Measurements from ENCODE around the gene SBK3. TPM values are rescaled to one million over a fixed set of nuclear protein-coding genes. Genes with fewer than 3 reads are reported as not detected.

Gene SBK3
- total and polyA plus RNA-seq, 4 donors: 0.81 to 1.2 TPM; not detected in 2

- H3K4me1 ChIP-seq (ENCODE audit: control insufficient read depth in 5 of 5, insufficient read depth in 5 of 5, low read length in 5 of 5): peaks cover 0 to 15% (median 5%) of the 10 kb centered on the region in 5 donors
- TF ChIP-seq, protein P1, sequence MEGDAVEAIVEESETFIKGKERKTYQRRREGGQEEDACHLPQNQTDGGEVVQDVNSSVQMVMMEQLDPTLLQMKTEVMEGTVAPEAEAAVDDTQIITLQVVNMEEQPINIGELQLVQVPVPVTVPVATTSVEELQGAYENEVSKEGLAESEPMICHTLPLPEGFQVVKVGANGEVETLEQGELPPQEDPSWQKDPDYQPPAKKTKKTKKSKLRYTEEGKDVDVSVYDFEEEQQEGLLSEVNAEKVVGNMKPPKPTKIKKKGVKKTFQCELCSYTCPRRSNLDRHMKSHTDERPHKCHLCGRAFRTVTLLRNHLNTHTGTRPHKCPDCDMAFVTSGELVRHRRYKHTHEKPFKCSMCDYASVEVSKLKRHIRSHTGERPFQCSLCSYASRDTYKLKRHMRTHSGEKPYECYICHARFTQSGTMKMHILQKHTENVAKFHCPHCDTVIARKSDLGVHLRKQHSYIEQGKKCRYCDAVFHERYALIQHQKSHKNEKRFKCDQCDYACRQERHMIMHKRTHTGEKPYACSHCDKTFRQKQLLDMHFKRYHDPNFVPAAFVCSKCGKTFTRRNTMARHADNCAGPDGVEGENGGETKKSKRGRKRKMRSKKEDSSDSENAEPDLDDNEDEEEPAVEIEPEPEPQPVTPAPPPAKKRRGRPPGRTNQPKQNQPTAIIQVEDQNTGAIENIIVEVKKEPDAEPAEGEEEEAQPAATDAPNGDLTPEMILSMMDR (IDR thresholded peaks at IDR 0.05; ENCODE audit: control extremely low read depth, extremely low read depth): no peak
- peak overlapping the region; percentile 5 to 56 for H3K27ac ChIP-seq (ENCODE audit: low read depth in 1 of 2, low read length in 1 of 2)
- no peak overlapping the region for H3K4me3 ChIP-seq
- DNase-seq (no peak), ATAC-seq (ENCODE audit: insufficient read depth, low FRiP score) (no peak)
- peaks cover 0 to 3% (median 0%) of the 10 kb centered on the region in 3 donors for H3K27me3 ChIP-seq (ENCODE audit: control insufficient read depth in 3 of 3, insufficient read depth in 3 of 3, low read length in 2 of 3)
- H3K9me3 ChIP-seq (ENCODE audit: control insufficient read depth in 4 of 4, insufficient read depth in 3 of 4, low read length in 3 of 4): peaks cover 0 to 2% (median 0%) of the 10 kb centered on the region in 4 donors
- 48 to 64% methylated on average over 35 to 38 of the region's 38 CpGs for WGBS, 2 donors
- H3K9ac ChIP-seq (ENCODE audit: insufficient read depth in 1 of 2, low read length in 2 of 2): no peak overlapping the region
- no peaks in the 10 kb centered on the region for H3K36me3 ChIP-seq (ENCODE audit: control insufficient read depth in 4 of 4, insufficient read depth in 4 of 4, low read length in 4 of 4)
These were observed 51.6 kb downstream of the SBK3 start for GRCh38 chr19:55493645-55494171.

- H3K4me1 ChIP-seq (ENCODE audit: control insufficient read depth in 5 of 5, insufficient read depth in 5 of 5, low read length in 5 of 5): peaks cover 0 to 19% (median 5%) of the 10 kb centered on the region in 5 donors
- H3K27ac ChIP-seq (ENCODE audit: low read depth in 1 of 2, low read length in 1 of 2): peak overlapping the region; percentile 3 to 56
- WGBS, 2 donors: 51 to 60% methylated on average over 18 of the region's 18 CpGs
- ATAC-seq (ENCODE audit: insufficient read depth, low FRiP score): no peak
- TF ChIP-seq, protein P1 (IDR thresholded peaks at IDR 0.05; ENCODE audit: control extremely low read depth, extremely low read depth): no peak
- H3K4me3 ChIP-seq: no peak overlapping the region
- H3K36me3 ChIP-seq (ENCODE audit: control insufficient read depth in 4 of 4, insufficient read depth in 4 of 4, low read length in 4 of 4): no peaks in the 10 kb centered on the region
- peaks cover 0 to 2% (median 0%) of the 10 kb centered on the region in 4 donors for H3K9me3 ChIP-seq (ENCODE audit: control insufficient read depth in 4 of 4, insufficient read depth in 3 of 4, low read length in 3 of 4)
- H3K9ac ChIP-seq (ENCODE audit: insufficient read depth in 1 of 2, low read length in 2 of 2): no peak overlapping the region
- H3K27me3 ChIP-seq (ENCODE audit: control insufficient read depth in 3 of 3, insufficient read depth in 3 of 3, low read length in 2 of 3): peaks cover 0 to 3% (median 0%) of the 10 kb centered on the region in 3 donors
- peak; percentile 37 to 46 (median 41) for DNase-seq
These were observed 52.2 kb downstream of the SBK3 start for GRCh38 chr19:55493052-55493644.

GRCh38 chr19:55492362-55492944 lies 52.9 kb downstream of the SBK3 start:
- no peak for DNase-seq
- H3K36me3 ChIP-seq (ENCODE audit: control insufficient read depth in 4 of 4, insufficient read depth in 4 of 4, low read length in 4 of 4): no peaks in the 10 kb centered on the region
- 52 to 53% methylated on average over 12 of the region's 12 CpGs for WGBS, 2 donors

More at GRCh38 chr19:55492362-55492944, 52.9 kb downstream of the SBK3 start:
- TF ChIP-seq, protein P1 (IDR thresholded peaks at IDR 0.05; ENCODE audit: control extremely low read depth, extremely low read depth): no peak
- peaks cover 0 to 2% (median 0%) of the 10 kb centered on the region in 4 donors for H3K9me3 ChIP-seq (ENCODE audit: control insufficient read depth in 4 of 4, insufficient read depth in 3 of 4, low read length in 3 of 4)
- H3K27ac ChIP-seq (ENCODE audit: low read depth in 1 of 2, low read length in 1 of 2): no peak overlapping the region
- peaks cover 0 to 24% (median 8%) of the 10 kb centered on the region in 5 donors for H3K4me1 ChIP-seq (ENCODE audit: control insufficient read depth in 5 of 5, insufficient read depth in 5 of 5, low read length in 5 of 5)
- H3K4me3 ChIP-seq: no peak overlapping the region
- no peak for ATAC-seq (ENCODE audit: insufficient read depth, low FRiP score)
- H3K9ac ChIP-seq (ENCODE audit: insufficient read depth in 1 of 2, low read length in 2 of 2): no peak overlapping the region
- H3K27me3 ChIP-seq (ENCODE audit: control insufficient read depth in 3 of 3, insufficient read depth in 3 of 3, low read length in 2 of 3): peaks cover 0 to 3% (median 0%) of the 10 kb centered on the region in 3 donors
